ENCODE measurements around the gene MRPS9.

- no peak for TF ChIP-seq CTCF (IDR thresholded peaks at IDR 0.05)
- TF ChIP-seq POLR2A (IDR thresholded peaks at IDR 0.05) = no peak
Measured at GRCh38 chr2:105081006-105081601, 43.2 kb downstream of the MRPS9 start.

Data from testis (tissue), 2 donors.